ENCODE measurements around the gene LGMN.

The LGMN gene

DNA sequence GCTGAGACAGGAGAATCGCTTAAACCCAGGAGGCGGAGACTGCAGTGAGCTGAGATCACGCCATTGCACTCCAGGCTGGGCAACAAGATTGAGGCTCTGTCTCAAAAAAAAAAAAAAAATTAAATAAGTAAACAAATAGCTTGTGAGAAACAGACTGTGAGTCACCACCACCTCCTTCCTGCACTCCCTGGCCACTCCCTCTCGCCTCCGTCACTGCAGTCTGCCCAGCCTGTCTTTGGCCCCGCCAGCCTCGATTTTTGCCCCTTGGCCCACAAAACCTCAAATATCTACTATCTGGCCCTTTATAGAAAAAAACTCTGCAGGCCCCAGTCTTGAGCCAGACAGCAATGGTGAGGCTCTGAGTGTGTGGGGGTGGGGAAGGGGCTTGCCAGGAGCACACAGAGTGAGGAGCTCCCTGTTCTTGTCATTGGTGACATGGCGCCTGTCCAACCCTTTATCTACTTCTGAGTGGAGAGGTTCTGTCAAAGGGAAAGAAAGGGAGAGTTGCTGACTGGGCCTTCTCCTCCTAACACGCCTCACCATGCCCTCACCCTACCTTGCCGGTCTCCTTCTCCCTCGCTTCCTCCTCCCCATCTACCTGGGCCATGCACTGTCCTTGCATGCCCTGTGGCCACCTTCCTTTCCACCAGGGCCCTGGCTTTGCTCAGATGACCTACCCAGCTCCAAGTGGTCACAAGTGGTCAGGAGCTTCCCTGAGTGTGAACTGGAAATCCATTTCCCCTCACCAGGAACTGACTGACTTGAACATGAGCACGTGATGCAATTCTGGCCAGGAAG is 22.1 kb downstream of the LGMN start:
- H3K27ac ChIP-seq (ENCODE audit: low read depth, low read length): no peak overlapping the region
- H3K4me1 ChIP-seq (ENCODE audit: control insufficient read depth, low read length): no peaks in the 10 kb centered on the region
- no peaks in the 10 kb centered on the region for H3K9me2 ChIP-seq (replicated peaks; ENCODE audit: control insufficient read depth, low read length)

DNA sequence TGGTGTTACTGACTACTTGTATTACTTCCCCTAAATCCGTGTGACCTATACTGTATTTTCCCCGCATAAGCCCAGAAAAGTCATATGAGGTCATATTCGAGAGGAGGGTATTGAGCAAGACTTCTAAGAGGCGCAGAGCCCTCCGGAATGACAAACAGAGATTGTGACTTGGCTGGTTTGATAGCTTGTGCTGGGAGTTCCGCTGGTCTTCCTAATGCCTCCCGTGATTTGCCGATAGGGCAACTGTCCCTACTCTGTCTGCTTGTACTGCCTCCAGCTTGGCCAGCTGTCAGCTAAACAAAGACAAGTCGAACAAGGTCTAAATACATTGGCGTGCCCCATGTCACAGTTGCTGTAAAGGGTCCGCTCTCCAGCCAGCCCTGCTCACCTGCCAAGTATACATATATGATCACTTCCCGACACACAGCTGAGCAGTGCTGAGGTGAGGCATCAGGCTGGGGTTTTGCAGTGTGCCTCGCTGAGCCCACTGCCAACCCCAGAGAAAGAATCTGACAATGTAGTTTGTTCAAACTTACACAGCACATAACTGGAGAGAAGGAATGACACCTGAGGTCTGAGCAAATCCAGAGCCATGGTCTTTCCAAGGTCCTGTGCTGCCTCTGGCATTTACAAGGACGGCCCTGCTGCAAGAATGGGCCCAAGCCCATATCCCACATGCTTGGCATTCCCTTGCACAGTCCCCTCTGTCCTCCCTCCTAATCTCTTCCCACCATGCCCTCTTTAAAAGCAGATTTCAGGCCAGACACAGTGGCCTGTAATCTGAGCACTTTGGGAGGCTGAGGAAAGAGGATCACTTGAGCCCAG is 23.7 kb downstream of the LGMN start:
- Histone ChIP-seq H3K79me2 (ENCODE audit: control insufficient read depth, low read length) (no peaks in the 10 kb centered on the region), H3K9me2 (replicated peaks; ENCODE audit: control insufficient read depth, low read length) (no peaks in the 10 kb centered on the region), H3K27me3 (ENCODE audit: control insufficient read depth, low read length) (no peaks in the 10 kb centered on the region), H3K9me3 (ENCODE audit: control insufficient read depth, insufficient read depth, low read length) (no peaks in the 10 kb centered on the region), H3K4me2 (ENCODE audit: low read length) (no peak overlapping the region), H3K36me3 (ENCODE audit: control insufficient read depth, low read length) (no peaks in the 10 kb centered on the region), H4K20me1 (ENCODE audit: control insufficient read depth, insufficient read depth, low read depth, low read length) (no peaks in the 10 kb centered on the region), H3K4me3 (ENCODE audit: low read length) (no peak overlapping the region), H3K4me1 (ENCODE audit: control insufficient read depth, low read length) (no peaks in the 10 kb centered on the region), H3F3A (ENCODE audit: control insufficient read depth, insufficient read depth) (no peaks in the 10 kb centered on the region), H3K27ac (ENCODE audit: low read depth, low read length) (no peak overlapping the region)
- TF ChIP-seq, protein P1, sequence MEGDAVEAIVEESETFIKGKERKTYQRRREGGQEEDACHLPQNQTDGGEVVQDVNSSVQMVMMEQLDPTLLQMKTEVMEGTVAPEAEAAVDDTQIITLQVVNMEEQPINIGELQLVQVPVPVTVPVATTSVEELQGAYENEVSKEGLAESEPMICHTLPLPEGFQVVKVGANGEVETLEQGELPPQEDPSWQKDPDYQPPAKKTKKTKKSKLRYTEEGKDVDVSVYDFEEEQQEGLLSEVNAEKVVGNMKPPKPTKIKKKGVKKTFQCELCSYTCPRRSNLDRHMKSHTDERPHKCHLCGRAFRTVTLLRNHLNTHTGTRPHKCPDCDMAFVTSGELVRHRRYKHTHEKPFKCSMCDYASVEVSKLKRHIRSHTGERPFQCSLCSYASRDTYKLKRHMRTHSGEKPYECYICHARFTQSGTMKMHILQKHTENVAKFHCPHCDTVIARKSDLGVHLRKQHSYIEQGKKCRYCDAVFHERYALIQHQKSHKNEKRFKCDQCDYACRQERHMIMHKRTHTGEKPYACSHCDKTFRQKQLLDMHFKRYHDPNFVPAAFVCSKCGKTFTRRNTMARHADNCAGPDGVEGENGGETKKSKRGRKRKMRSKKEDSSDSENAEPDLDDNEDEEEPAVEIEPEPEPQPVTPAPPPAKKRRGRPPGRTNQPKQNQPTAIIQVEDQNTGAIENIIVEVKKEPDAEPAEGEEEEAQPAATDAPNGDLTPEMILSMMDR (IDR thresholded peaks at IDR 0.05; ENCODE audit: low read depth, low read length, poor library complexity, severe bottlenecking): no peak
- no peak for TF ChIP-seq EZH2phosphoT487 (IDR thresholded peaks at IDR 0.05; ENCODE audit: borderline replicate concordance, low read length)

More for the DNA sequence above, 22.1 kb downstream of the LGMN start:
- no peak overlapping the region for H3K4me3 ChIP-seq (ENCODE audit: low read length)
- H3K4me2 ChIP-seq (ENCODE audit: low read length): no peak overlapping the region
- H3K27me3 ChIP-seq (ENCODE audit: control insufficient read depth, low read length): no peaks in the 10 kb centered on the region
- TF ChIP-seq, protein P1 (IDR thresholded peaks at IDR 0.05; ENCODE audit: low read depth, low read length, poor library complexity, severe bottlenecking): no peak
- TF ChIP-seq EZH2phosphoT487 (IDR thresholded peaks at IDR 0.05; ENCODE audit: borderline replicate concordance, low read length): no peak
- H3K36me3 ChIP-seq (ENCODE audit: control insufficient read depth, low read length): no peaks in the 10 kb centered on the region
- H3F3A ChIP-seq (ENCODE audit: control insufficient read depth, insufficient read depth): no peaks in the 10 kb centered on the region
- H3K9me3 ChIP-seq (ENCODE audit: control insufficient read depth, insufficient read depth, low read length): no peaks in the 10 kb centered on the region
- no peaks in the 10 kb centered on the region for H4K20me1 ChIP-seq (ENCODE audit: control insufficient read depth, insufficient read depth, low read depth, low read length)
- H3K79me2 ChIP-seq (ENCODE audit: control insufficient read depth, low read length): no peaks in the 10 kb centered on the region

DNA sequence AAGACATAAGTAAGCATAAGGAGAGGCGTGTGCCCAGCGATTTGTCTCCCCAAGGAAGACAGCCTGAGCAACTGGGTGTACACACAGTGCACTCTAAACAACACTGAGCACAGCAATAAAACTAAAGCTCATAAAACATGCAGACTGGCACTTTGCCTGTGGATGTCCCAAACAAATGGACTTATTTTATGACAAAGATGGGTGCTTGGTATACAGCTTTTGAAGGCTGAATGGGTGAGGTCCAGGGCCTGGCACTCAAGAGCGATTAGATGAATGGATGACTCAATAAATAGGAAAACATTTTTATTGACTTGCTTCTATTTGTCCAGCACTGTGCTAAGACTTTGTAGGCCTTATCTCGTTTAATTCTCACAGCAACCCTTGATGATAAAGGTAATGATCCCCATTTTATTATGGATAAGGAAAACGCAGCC is 28.5 kb downstream of the LGMN start:
- H3K9me2 ChIP-seq (replicated peaks; ENCODE audit: control insufficient read depth, low read length): no peaks in the 10 kb centered on the region
- no peak overlapping the region for H3K27ac ChIP-seq (ENCODE audit: low read depth, low read length)
- no peaks in the 10 kb centered on the region for H3K4me1 ChIP-seq (ENCODE audit: control insufficient read depth, low read length)
- no peaks in the 10 kb centered on the region for H3K9me3 ChIP-seq (ENCODE audit: control insufficient read depth, insufficient read depth, low read length)
- H3K27me3 ChIP-seq (ENCODE audit: control insufficient read depth, low read length): no peaks in the 10 kb centered on the region
- H3K4me3 ChIP-seq (ENCODE audit: low read length): no peak overlapping the region
- H4K20me1 ChIP-seq (ENCODE audit: control insufficient read depth, insufficient read depth, low read depth, low read length): no peaks in the 10 kb centered on the region
- H3K36me3 ChIP-seq (ENCODE audit: control insufficient read depth, low read length): no peaks in the 10 kb centered on the region
- H3K79me2 ChIP-seq (ENCODE audit: control insufficient read depth, low read length): no peaks in the 10 kb centered on the region
- no peaks in the 10 kb centered on the region for H3F3A ChIP-seq (ENCODE audit: control insufficient read depth, insufficient read depth)
- no peak for TF ChIP-seq EZH2phosphoT487 (IDR thresholded peaks at IDR 0.05; ENCODE audit: borderline replicate concordance, low read length)
- TF ChIP-seq, protein P1 (IDR thresholded peaks at IDR 0.05; ENCODE audit: low read depth, low read length, poor library complexity, severe bottlenecking): no peak
- H3K4me2 ChIP-seq (ENCODE audit: low read length): no peak overlapping the region
